ENCODE measurements around the gene GMDS. TPM values are rescaled to one million over a fixed set of nuclear protein-coding genes. Genes with fewer than 3 reads are reported as not detected.

Gene GMDS
- total RNA-seq, 2 donors from 2014 or later: 18.2 to 20.5 TPM

DNA sequence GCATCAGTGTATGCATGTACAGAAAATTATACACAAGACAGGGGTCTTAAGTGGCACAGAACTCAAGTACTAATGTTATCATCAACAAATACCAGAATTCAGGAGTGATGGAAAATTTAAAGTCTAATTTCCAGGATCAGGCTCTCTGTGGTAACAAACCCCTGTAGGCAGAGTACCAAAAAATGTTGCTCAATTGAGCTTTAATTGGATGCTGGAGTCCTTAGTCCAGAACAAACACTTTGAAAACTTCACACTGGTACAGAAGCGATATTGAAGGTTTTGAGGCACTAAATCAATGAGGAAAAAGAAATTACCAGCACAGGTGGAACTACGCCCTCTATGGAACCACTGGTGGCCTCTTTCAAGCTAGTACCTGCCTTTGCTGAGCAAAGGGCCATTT lies 522.6 kb downstream of the GMDS start:
- Mint-ChIP-seq H3K27ac (no peak overlapping the region), H3K4me3 (no peak overlapping the region), H3K27me3 (no peaks in the 10 kb centered on the region), H3K4me1 (peaks cover 5% of the 10 kb centered on the region), H3K36me3 (ENCODE audit: low read depth) (peaks cover 9% of the 10 kb centered on the region)
- no peak for ATAC-seq
- no peak for DNase-seq
- no peaks in the 10 kb centered on the region for H3K9me3 ChIP-seq (ENCODE audit: control insufficient read depth, low read length, poor library complexity, severe bottlenecking)

DNA sequence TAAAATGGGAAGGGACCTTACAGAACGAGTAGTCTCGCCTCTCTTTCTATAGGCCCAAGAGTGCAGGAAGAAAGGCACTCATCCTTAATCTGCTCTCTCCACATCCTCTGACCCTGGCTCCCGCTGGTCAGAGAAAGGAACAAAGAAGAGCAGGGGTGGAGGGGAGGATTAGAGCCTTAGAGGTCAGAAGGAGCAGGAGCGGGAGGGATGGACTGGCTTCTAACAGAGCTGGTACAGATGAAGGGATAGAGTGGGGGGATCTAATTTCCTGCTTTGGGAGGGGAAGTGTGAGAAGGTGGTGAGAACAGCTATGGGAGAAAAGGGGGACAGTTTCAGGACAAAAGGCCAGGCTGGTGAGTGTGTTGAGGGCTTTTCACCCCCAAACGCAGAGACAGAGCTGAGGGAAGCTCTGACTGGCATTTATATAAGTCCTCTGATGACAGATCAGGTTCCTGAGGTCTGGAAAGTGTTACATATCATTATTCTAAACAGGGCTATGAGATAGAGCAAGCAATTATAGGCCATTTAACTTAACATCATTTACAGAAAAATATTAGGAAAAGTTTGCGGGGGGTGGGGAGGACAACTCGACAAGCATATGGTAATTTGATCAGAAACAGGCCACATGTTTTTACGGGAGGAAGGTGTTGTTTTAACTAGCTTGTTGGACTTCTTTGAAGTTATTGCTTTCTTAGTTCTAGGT lies 524.6 kb downstream of the GMDS start:
- DNase-seq (no peak), ATAC-seq (no peak)
- no peak overlapping the region for H3K27ac Mint-ChIP-seq
- H3K9me3 ChIP-seq (ENCODE audit: control insufficient read depth, low read length, poor library complexity, severe bottlenecking): no peaks in the 10 kb centered on the region
- no peaks in the 10 kb centered on the region for H3K27me3 Mint-ChIP-seq
- no peak overlapping the region for H3K4me3 Mint-ChIP-seq
- H3K4me1 Mint-ChIP-seq: peaks cover 5% of the 10 kb centered on the region
- H3K36me3 Mint-ChIP-seq (ENCODE audit: low read depth): peaks cover 9% of the 10 kb centered on the region

DNA sequence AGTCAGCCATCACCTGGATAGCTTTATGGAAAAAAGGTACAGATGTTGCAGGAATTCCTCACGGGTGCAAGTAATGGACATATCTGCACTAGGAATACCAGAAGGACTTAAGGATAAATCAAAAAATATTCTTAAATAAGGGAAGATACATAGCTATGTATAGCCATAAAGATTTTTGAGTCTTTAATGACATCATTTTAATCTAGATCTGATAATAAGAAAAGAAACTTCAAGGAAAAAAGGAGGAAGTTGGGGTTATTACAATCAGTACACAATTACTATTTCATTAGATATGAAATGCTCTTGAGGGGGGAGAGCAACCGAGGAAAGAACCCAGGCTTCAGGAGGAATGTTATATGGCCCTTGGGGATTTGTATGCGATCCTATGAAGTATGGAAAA lies 525.5 kb downstream of the GMDS start:
- no peak overlapping the region for H3K4me3 Mint-ChIP-seq
- DNase-seq (no peak), ATAC-seq (no peak)
- no peak overlapping the region for H3K27ac Mint-ChIP-seq
- H3K4me1 Mint-ChIP-seq: peaks cover 5% of the 10 kb centered on the region
- peaks cover 9% of the 10 kb centered on the region for H3K36me3 Mint-ChIP-seq (ENCODE audit: low read depth)
- H3K27me3 Mint-ChIP-seq: no peaks in the 10 kb centered on the region
- no peaks in the 10 kb centered on the region for H3K9me3 ChIP-seq (ENCODE audit: control insufficient read depth, low read length, poor library complexity, severe bottlenecking)

DNA sequence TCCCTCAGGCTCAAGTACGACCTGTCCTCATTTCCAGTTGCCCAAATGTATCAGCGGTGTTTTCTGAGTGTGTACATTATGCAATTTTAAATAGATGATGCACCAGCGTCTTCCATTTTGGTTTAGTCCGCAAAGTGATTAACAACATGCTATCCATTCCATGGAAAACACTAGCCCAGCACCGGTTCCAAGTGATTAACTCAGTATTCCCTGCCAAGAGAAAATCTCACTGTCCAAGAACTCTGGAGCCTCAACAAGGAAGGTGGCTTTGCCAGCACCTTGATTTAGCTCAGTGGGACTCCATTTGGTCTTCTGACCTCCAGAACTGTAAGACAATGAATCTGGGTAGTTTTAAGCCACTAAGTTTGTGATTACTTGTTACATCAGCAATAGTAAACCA lies 528.5 kb downstream of the GMDS start:
- Mint-ChIP-seq H3K4me3 (no peak overlapping the region), H3K4me1 (peaks cover 5% of the 10 kb centered on the region), H3K27ac (no peak overlapping the region), H3K36me3 (ENCODE audit: low read depth) (peaks cover 6% of the 10 kb centered on the region), H3K27me3 (no peaks in the 10 kb centered on the region)
- no peaks in the 10 kb centered on the region for H3K9me3 ChIP-seq (ENCODE audit: control insufficient read depth, low read length, poor library complexity, severe bottlenecking)
- DNase-seq (no peak), ATAC-seq (no peak)

DNA sequence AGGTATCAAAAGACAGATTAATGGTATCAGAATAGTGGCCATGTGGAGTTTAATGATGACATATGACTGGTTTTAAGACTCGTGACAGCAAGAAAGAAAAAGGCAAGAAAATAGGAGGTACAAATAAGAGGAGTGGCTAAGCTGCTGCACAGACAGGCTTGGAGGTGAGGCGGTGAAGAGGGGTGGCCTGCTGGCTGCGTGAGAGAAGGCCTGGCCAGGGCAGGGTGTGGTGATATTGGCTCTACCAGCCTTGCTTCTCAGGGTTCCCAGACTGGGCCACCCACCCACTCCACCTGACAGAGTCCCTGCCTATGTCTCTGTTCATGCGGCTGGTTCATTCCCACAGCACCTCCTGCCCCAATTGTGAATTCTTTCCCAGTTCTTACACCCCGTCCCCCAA lies 529.0 kb downstream of the GMDS start:
- no peak for DNase-seq
- Mint-ChIP-seq H3K4me3 (no peak overlapping the region), H3K27ac (no peak overlapping the region), H3K27me3 (no peaks in the 10 kb centered on the region), H3K36me3 (ENCODE audit: low read depth) (peaks cover 6% of the 10 kb centered on the region), H3K4me1 (peaks cover 8% of the 10 kb centered on the region)
- H3K9me3 ChIP-seq (ENCODE audit: control insufficient read depth, low read length, poor library complexity, severe bottlenecking): no peaks in the 10 kb centered on the region
- ATAC-seq: no peak

DNA sequence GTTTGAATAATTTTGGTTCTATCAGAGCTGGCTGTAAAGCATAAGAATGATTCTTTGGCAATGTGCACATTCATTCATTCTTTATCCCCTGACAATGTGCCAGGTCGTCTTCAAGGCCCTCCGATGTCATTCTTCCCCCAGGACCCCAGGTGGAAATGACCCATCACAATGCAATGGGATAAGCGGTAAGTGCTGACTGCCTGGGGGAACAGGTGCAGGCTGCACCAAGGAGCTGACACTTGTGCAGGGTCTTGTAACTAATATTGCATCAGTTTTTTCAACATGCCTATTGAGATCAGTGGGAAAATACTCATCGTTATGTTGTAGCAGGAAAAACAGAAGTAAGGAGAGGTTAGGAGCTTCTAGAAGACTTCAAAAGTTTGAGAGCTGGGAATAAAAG lies 530.1 kb downstream of the GMDS start:
- Mint-ChIP-seq H3K4me3 (no peak overlapping the region), H3K27ac (no peak overlapping the region), H3K27me3 (no peaks in the 10 kb centered on the region), H3K36me3 (ENCODE audit: low read depth) (peaks cover 6% of the 10 kb centered on the region), H3K4me1 (peaks cover 8% of the 10 kb centered on the region)
- no peaks in the 10 kb centered on the region for H3K9me3 ChIP-seq (ENCODE audit: control insufficient read depth, low read length, poor library complexity, severe bottlenecking)
- no peak for DNase-seq
- no peak for ATAC-seq

DNA sequence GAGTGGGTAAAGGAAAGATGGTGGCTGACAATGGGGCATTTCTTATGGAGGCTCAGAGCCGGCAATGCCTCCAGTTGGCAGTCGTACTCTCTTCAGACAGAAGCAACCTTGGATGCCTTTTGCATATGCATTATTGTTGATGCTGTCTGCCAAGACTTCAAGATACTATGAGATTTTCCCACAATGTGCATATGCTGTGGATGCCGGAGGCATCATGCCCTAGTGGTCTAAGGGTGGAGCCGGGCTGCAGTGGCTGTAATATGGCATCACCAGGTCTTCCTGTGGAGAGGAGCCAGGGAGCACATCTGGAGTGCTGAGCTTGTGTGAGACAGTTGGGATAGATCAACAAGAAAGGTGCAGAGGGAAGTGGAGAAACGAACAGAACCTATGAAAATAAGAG lies 530.8 kb downstream of the GMDS start:
- H3K27ac Mint-ChIP-seq: no peak overlapping the region
- no peak for ATAC-seq
- no peaks in the 10 kb centered on the region for H3K9me3 ChIP-seq (ENCODE audit: control insufficient read depth, low read length, poor library complexity, severe bottlenecking)
- H3K4me3 Mint-ChIP-seq: no peak overlapping the region
- no peak for DNase-seq
- peaks cover 6% of the 10 kb centered on the region for H3K36me3 Mint-ChIP-seq (ENCODE audit: low read depth)
- peaks cover 6% of the 10 kb centered on the region for H3K4me1 Mint-ChIP-seq
- H3K27me3 Mint-ChIP-seq: no peaks in the 10 kb centered on the region

DNA sequence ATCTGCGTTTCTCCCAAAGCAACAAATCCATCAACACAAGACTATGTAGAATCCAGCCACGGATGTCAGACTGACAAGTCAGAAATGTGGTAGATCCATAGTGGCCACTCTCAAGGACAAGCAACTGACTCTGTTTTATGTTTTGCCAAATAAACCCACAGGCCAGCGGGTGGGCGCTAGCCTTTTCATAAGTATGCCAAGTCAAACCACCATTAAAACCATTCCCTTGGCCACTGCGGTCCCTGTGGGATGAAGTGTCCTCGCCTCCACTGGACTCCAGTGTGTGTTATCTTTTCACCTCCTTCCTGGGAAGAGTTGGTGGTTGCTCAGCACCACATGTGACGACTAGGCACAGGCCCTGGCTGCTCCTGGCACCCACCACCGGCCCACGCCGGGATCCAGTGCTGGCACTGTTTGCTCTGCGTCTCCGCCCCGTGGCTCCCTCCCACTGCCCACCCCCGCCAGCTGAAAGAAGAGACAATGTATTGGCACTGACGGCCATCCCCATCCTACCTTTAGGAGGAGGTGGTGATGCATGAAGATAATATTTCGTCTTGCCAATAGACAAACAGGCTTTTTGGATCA lies 532.3 kb downstream of the GMDS start:
- H3K4me3 Mint-ChIP-seq: no peak overlapping the region
- peaks cover 3% of the 10 kb centered on the region for H3K4me1 Mint-ChIP-seq
- no peaks in the 10 kb centered on the region for H3K9me3 ChIP-seq (ENCODE audit: control insufficient read depth, low read length, poor library complexity, severe bottlenecking)
- no peak for DNase-seq
- no peaks in the 10 kb centered on the region for H3K27me3 Mint-ChIP-seq
- no peak for ATAC-seq
- H3K36me3 Mint-ChIP-seq (ENCODE audit: low read depth): peaks cover 3% of the 10 kb centered on the region
- H3K27ac Mint-ChIP-seq: no peak overlapping the region

DNA sequence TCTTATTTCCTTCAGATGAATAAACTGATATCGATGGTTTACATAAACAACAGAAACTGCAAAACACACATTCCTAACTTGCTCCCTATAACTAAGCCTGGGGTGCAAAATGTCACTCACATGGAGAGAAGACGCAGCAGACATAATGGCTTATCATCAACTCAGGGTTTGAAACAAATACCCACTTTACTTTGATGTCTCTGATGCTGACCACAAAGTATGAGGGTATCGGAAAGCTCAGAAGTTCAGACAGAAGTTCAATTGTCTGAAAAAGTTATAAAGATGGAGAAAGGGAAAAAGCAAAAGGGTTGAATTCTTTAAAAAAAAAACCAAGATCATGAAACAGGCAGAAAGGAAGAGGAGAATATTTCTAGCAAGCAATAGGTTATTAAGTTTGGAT lies 533.0 kb downstream of the GMDS start:
- ATAC-seq (no peak), DNase-seq (no peak)
- Mint-ChIP-seq H3K27ac (no peak overlapping the region), H3K4me1 (peaks cover 3% of the 10 kb centered on the region), H3K36me3 (ENCODE audit: low read depth) (peaks cover 3% of the 10 kb centered on the region), H3K27me3 (no peaks in the 10 kb centered on the region), H3K4me3 (no peak overlapping the region)
- H3K9me3 ChIP-seq (ENCODE audit: control insufficient read depth, low read length, poor library complexity, severe bottlenecking): no peaks in the 10 kb centered on the region

DNA sequence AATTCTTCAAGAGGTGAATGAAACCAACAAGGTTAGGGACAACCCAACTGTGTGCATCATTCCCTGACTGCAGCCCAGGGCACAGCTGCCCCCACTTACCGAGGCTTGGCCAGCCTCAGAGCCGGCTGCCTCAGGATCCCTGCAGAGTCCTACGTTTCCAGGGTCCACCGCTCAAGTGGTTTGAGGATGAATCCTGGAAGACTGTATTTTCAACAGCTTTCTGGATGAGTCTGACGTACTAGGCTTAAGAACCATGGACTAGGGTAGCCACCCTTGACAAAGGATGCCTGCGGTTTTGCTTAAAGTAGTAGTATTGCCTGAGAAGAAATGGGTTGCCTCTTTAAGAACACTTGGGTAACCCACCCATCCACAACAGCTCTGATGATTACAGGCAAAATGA lies 534.3 kb downstream of the GMDS start:
- no peaks in the 10 kb centered on the region for H3K9me3 ChIP-seq (ENCODE audit: control insufficient read depth, low read length, poor library complexity, severe bottlenecking)
- Mint-ChIP-seq H3K27ac (no peak overlapping the region), H3K36me3 (ENCODE audit: low read depth) (peaks cover 3% of the 10 kb centered on the region), H3K4me3 (no peak overlapping the region), H3K27me3 (no peaks in the 10 kb centered on the region), H3K4me1 (peaks cover 3% of the 10 kb centered on the region)
- DNase-seq (no peak), ATAC-seq (no peak)

DNA sequence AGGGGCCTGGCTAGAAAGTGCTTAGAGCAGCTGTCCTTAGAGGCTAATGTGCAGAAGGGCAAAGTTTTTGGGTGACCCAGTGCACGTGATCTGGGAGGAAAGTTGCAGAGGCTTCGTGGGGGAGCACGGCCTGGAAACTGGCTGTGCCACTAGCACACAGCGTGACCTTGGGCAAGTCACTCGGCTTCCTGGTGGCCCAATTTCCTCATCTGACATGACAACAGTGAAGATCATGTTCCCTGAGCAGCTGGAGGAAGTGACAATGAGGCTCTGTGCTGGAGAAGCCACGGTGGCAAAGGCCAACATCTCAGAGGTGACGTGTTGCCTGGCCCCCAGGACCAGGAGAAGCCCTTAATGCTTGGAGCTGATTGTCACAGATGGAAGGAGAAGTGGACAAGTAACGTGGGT lies 536.2 kb downstream of the GMDS start:
- H3K9me3 ChIP-seq (ENCODE audit: control insufficient read depth, low read length, poor library complexity, severe bottlenecking): no peaks in the 10 kb centered on the region
- Mint-ChIP-seq H3K27me3 (no peaks in the 10 kb centered on the region), H3K27ac (no peak overlapping the region), H3K36me3 (ENCODE audit: low read depth) (peaks cover under 1% of the 10 kb centered on the region), H3K4me3 (no peak overlapping the region), H3K4me1 (peaks cover 3% of the 10 kb centered on the region)
- ATAC-seq (peak; percentile 35), DNase-seq (no peak)

DNA sequence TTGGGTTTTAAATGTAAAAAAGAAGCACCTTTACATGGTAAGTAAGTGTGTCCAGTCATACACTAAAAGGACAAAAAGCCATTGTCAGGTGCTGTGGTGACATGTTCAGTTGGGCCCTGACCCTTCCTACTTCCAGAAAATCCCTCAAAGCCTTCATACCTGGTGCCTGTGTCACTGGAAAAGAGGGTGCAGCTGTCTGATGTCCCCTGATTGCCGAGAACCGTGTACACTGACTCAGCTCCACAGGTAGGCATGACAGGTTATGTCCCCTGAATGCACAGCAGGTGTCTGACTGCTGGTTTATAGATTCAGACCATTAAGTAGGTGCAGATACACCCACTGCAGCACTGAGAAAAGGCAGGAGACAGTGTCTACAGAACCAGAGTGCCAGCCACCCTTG lies 536.6 kb downstream of the GMDS start:
- peaks cover 2% of the 10 kb centered on the region for H3K36me3 Mint-ChIP-seq (ENCODE audit: low read depth)
- no peak overlapping the region for H3K4me3 Mint-ChIP-seq
- ATAC-seq (no peak), DNase-seq (no peak)
- no peak overlapping the region for H3K27ac Mint-ChIP-seq
- peaks cover 3% of the 10 kb centered on the region for H3K4me1 Mint-ChIP-seq
- H3K9me3 ChIP-seq (ENCODE audit: control insufficient read depth, low read length, poor library complexity, severe bottlenecking): no peaks in the 10 kb centered on the region
- no peaks in the 10 kb centered on the region for H3K27me3 Mint-ChIP-seq

DNA sequence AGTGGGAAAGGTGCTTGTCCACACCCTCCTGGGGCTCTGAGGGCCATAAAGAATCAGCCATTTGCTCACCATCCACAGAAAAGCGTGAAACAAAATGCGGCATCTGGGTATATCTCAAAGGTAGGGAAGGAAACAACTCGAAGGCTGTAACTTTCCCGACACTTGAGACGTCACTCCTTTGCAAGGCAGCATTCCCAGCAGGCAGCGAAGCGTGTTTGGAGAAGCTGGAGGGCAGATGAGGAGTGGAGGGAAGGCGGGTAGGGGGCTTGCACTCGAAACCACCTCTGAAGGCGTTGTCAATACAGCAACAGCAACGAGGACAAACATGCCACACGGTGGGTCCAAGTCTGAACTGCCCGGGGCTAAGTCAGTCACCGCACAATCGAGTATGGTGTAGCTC lies 537.3 kb downstream of the GMDS start:
- Mint-ChIP-seq H3K36me3 (ENCODE audit: low read depth) (peaks cover 2% of the 10 kb centered on the region), H3K27ac (no peak overlapping the region), H3K4me3 (no peak overlapping the region), H3K27me3 (no peaks in the 10 kb centered on the region), H3K4me1 (peaks cover 3% of the 10 kb centered on the region)
- no peaks in the 10 kb centered on the region for H3K9me3 ChIP-seq (ENCODE audit: control insufficient read depth, low read length, poor library complexity, severe bottlenecking)
- ATAC-seq (no peak), DNase-seq (no peak)

DNA sequence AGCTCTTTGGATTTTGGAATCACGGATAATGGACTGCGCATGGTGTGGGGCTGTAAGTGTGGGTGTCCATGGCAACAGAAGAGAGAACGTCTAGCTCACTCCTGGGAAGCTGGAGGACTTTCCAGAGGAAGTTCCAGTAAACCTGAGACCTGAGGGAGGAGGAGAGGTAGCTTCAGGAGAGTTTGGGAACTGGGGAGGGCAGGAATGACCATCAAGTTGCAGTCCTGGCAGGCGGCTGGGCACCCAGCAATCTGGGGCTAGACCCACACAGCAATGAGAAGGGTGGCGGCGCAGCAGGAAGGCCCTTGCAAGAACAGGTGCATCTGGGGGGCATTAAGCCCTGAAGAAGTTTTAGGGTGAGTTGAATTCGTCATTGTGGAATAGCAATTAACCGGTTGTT lies 539.8 kb downstream of the GMDS start:
- H3K9me3 ChIP-seq (ENCODE audit: control insufficient read depth, low read length, poor library complexity, severe bottlenecking): no peaks in the 10 kb centered on the region
- no peak overlapping the region for H3K27ac Mint-ChIP-seq

More for the DNA sequence above, 539.8 kb downstream of the GMDS start:
- ATAC-seq (no peak), DNase-seq (no peak)
- Mint-ChIP-seq H3K4me3 (no peak overlapping the region), H3K4me1 (no peaks in the 10 kb centered on the region), H3K36me3 (ENCODE audit: low read depth) (peaks cover 2% of the 10 kb centered on the region), H3K27me3 (no peaks in the 10 kb centered on the region)
